Measurements from ENCODE around the gene TRAM2.

The TRAM2 gene

GRCh38 chr6:52532457-52532856, 44.4 kb downstream of the TRAM2 start:
- no peak for DNase-seq

GRCh38 chr6:52531834-52532233, 45.0 kb downstream of the TRAM2 start:
- no peak for DNase-seq

DNA sequence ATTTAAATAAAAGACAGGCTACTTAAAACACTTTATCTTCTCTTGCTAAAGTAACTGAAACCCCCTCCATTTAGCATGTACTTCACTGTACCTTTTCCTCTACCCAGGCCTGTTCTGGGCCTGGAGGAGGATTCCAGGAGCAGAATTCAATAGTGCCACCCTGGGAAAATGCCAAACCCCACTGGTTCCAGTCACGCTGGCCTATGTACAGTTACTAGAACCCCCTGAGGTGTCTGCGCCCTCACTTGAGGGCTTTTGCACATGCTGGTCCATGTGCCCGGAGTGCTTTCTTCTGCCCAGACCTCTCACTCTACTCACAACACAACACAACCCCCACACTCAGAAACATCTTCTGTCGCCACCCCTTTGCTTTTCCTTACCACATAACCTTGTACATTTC, 45.5 kb downstream of the TRAM2 start:
- no peak for DNase-seq

DNA sequence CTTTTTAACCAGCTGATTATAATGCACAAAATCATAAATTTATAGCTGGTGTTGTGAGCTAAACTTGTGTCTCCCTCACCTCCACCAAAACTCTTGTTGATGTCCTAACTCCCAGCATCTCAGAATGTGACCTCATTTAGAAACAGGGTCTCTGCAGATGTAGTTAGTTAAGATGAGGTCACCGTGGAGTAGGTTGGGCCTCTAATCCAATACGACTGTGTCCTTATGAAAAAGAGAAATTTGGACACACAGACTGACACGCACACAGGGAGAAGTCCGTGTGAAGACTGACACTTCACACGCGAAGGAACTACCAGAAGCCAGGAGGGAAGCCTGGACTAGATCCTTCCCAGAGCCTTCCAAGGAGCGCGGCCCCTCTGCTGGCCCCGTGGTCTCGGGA, 46.5 kb downstream of the TRAM2 start:
- no peak for DNase-seq

- DNase-seq = no peak
Observed at GRCh38 chr6:52529311-52529710, 47.5 kb downstream of the TRAM2 start.

DNA sequence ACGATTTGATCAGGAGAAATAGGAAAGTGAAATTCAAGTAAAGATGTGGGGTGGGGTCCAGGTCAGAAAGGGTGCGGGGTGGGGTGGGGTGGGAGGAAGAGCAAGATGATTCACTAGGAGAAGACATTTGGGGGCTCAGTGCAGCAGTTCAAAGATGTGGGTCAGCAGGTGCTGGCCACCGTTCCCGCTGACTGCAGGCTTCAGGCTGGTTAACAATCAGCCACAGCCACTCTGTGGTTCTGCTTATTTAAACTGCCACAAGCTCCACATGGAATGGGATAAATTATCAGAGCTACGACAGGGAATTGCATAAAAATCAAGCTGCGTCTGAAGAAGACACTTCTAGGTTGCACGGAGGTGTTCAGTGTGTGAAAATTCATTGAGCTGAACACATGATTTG, 49.4 kb downstream of the TRAM2 start:
- DNase-seq = no peak

DNA sequence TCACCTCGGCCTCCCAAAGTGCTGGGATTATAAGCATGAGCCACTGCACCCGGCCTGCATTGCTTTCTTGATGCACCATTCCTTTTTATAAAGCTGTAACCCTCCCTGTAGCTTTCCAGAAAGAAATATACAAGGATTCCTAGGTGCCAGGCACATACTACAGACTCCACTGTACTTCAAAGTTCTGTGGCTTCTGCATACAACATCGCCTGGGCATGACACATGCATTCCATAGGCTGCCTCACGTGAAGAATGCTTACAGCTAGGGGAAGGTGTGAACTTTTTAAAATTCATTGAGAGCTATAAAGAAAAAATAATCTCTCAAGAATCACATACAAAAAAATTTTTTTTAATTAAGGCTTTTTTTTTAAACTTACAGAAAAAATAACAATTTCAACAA, 50.2 kb downstream of the TRAM2 start:
- no peak for DNase-seq

DNA sequence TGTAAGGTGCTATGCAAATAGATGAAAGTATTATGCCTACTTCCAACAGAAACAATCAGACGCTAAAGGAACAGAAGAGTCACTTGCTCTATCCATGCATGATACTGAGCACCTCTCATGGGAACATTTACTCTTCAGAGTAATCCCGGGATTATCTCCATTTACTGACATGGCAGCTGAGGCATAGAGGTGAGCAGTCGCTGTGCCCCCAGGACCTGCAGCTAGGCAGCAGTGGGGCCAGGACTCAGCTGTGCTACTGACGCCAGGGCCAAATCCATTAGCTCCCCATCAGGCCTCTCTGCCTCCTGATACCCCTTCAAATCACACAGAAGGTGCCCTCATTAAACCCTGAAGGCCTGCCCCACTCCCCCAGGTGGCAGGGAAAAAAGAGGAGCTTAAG, 51.9 kb downstream of the TRAM2 start:
- no peak for DNase-seq

DNA sequence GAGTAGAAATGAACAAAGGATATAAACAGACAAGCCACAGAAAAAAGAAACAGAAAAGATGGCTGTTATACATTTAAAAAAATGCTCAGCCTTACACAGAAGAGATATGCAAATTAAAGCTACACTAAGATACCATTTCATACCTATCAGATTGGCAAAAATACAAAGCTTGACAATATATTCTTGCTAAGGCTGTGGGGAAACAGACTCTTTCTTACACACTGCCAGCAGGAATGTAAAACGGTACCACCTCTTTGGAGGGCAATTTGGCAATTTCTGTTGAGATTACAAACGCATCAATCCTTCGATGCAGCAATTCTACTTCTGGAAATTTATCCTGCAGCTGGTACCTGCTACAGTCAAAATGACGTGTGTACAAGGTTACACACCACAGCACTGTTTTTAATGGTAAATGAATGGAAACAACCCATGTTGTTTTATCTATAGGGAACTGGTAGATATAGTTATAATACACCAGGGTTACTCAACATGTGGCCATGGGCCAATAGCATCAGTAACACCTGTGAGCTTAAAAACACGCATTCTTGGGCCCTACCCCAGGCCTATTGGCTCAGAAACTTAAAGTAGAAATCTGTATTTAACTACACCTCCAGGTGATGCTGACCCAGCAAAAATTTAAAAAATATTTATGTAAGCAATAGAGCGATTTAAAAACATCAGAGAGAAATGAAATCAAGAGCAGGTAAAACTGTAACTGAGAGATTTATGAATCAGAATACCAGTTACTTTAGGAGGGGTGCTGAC, 53.3 kb downstream of the TRAM2 start:
- no peak for DNase-seq

- no peak for DNase-seq
Observed at GRCh38 chr6:52522655-52523054, 54.2 kb downstream of the TRAM2 start.

DNA sequence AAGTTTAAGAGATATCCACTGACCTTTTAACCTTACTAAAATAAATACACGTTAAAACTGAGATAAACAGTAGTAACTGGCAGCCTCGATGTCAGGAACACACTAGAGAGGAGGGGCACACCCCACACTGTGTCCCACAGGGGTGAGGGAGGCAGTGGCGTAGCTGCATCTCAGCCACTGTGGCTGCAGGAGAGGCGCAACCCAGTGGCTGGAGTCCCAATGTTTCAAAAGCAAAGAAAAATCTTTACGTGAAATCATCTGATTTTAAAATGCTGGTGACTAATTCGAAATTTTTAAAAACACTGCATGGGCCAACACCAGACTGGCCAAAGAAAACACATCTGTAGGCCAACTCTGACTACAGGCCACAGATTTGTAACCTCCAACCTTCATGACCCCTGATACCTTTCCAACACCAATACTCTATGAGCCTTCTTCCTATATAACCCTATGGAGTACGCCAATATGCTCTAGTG, 54.7 kb downstream of the TRAM2 start:
- no peak for DNase-seq

DNA sequence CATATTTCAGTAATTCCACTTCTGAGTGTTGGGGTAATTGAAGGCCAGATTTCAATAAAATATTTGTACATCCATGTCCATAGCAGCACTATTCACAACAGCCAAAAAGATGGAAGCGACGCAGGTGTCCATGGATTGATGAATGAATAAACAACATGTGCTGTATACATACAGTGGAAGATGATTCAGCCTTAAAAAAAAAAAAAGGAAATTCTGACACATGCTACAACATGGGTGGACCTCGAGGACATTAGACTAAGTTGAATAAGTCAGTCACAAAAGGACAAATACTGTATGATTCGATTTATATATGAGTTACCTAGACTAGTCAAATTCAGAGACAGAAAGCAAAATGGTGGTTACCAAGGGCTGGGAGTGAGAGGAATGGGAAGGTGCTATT, 57.2 kb downstream of the TRAM2 start:
- no peak for DNase-seq

GRCh38 chr6:52518279-52518945, 58.4 kb downstream of the TRAM2 start:
- no peak for DNase-seq

DNA sequence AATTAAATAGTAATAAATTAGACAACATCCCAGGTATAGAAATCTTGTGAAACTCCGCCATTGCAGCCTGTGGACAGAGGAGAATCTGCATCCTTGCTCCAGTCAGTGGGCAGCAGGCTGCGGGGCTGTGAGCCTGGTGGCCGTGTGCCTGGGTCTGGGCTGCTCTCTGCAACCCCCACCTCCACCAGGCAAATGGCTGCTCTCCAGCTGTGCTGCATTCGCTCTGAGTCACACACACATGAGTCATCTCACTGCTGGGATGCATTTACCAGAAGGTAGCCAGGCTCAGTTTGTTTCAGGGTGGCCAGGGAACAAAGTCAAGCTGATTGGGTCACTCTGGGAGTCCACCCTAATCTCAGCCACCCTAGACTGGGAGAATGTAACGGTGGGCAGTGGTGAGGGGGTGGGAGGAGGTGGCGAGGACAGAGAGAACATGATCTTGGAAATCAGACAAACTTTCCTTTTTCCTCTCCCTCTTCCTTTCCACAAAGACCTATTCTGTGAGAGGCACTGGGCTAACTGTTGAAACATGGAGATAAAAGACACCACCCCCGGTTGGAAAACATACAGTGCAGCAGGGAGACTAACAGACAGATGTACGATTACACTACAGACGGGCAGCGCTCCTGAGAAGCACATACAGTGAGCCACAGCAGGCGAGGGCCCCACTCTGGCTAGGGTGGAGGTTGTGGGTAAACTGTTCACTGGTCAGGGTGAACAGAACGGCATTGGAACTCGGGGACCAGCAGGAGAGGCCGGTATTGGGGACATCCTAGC, 59.2 kb downstream of the TRAM2 start:
- DNase-seq = peak in 54 of 58 donors; percentile 8 to 86 (median 51)

DNA sequence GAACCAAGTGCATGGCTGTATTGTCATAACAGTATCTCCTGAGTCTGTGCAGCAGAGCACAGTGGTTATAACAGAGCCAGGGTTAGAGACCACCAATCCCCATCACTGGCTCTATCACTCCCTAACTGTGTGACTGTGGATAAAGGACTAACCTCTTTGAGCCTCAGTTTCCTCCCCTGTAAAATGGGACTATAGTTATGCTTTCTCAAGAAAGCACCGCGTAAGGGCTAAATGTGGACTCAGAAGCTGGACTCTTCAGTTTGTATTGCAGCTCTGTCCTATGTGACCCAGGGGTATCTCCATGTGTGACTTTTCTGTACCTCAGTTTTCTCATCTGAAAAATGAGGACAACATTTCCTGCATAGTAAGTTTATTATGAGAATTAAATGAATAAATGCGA, 59.9 kb downstream of the TRAM2 start:
- no peak for DNase-seq

- DNase-seq = no peak
Observed at GRCh38 chr6:52516269-52516668, 60.6 kb downstream of the TRAM2 start.

DNA sequence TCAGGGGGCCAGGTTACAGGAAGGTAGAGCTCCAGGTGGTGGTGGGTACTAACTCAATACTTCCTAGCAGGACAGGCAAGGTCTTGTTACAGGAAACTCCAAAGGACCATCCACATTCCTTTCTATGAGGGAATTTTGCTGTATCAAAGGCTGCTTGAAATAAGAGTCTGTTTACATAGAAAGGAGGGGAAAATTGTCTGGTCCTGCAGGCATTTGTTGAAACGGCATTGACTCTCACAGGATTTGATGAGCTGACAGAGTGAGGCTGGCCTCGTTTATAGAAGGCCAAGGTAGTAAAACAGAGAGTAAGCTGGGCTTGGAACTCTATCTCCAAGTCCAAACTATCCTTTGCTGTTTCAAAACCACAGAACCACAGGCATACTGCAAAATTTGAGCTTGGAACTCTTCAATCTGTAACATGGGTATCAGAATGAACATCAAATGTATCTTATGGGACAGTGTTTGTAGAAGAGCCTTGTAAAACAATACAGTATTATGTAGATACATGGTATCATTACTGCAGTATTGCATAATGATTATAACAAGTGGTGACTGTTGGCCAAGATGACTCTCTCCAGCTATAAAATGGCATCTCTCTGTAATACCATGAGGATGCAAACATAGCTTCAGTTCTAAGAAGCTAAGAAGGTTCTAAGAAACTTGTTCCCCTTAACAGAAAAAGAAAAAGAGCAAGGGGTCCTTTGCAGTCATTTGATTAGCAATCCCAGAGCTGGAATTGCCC, 61.5 kb downstream of the TRAM2 start:
- no peak for DNase-seq

DNA sequence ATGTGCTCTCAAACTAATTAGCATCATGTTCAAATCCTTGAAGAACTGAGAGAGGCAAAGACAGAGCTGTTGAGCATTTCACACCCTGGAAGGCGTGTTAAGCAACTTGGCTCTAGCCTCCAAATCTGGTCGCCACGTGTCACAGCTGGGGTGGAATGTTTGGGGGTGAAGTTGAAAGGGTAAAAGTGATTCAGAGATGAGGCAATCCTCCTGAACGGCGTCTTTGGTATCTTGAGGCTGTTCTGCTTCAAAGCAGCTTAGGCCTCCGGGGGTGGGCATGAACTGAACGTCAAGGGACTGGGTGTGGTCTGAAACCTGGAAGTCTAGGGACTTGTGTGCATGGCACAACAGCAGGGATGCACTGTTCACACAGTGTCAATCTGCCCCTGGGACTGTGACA, 62.3 kb downstream of the TRAM2 start:
- no peak for DNase-seq

DNA sequence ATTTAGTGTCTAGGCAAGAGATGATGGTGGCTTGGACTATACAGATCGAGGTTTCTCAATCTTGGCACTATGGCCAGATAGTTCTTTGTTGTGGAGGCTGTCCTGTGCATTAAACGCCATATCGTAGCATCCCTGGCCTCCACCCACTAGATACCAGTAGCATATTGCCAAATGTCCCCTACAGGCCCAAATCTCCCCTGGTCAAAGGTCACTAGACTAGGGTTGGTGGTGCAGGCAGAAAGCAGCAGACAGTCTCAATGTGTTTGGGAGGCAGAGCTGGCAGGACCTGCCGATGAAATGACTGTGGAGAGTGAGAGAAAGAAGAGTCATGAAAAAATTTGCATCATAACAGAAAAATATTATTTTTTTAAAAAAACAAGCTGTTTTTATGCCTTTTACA, 63.0 kb downstream of the TRAM2 start:
- DNase-seq = no peak

DNA sequence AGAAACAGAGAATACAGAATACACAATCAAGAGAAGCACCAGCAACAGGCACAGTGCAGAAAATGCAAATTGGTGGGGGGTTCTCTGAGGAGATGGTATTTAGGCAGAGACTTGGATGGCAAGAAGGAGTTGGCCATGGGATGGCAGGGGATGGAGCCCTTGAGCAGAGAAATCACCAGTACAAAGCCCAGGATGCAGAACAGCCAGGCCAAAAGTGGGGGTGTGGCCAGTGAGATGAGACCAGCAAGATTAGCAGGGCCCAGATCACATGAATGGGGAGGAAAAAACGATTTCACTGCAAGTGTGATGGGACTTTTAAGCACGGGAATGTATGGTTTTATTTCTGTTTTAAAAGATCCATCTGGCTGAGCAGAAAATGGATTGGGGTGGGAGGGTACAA, 63.4 kb downstream of the TRAM2 start:
- DNase-seq = peak in 1 of 58 donors; percentile 18

- DNase-seq = peak in 1 of 58 donors; percentile 11
Observed at GRCh38 chr6:52512199-52512598, 64.7 kb downstream of the TRAM2 start.
